H1 (cell line): ENCODE data around the gene SOX6. TPM values are rescaled to one million over a fixed set of nuclear protein-coding genes. Genes with fewer than 3 reads are reported as not detected.

Experiments
- CTCF ChIA-PET: fragments of 300-600 bp; sonication (Branson Sonifier 250); formaldehyde crosslinking; loops from one replicate; lab custom pipeline; 2021; ENCODE audit not compliant: partially characterized antibody; lab: Charles Lee
- POLR2A ChIA-PET: fragments of 300-600 bp; sonication (Branson Sonifier 250); formaldehyde crosslinking; loops from one replicate; lab custom pipeline; 2021; ENCODE audit warnings: inconsistent platforms; ENCODE audit not compliant: partially characterized antibody; lab: Charles Lee
- DNase-seq, 2 experiments: peaks; one replicate each; pipeline versions ENCODE4 v3.0.0 to v3.0.0-alpha.2; 2010 to 2022; ENCODE audit warnings: low spot score in 2 of 2, low read depth in 1 of 2, mixed read lengths in 1 of 2
- FAIRE-seq: peaks from 2 replicates; lab custom pipeline; 2011; peaks lifted over from hg19 to GRCh38; lab: Jason Lieb, UNC
- H2AFZ ChIP-seq: 2 replicates; pipeline ENCODE4 v1.8.1; 2012; ENCODE audit warnings: low read length, inconsistent platforms
- H2AK5ac ChIP-seq: 2 replicates; pipeline ENCODE4 v1.6.1; 2013; ENCODE audit warnings: low read depth, low read length
- H2BK120ac ChIP-seq: replicated peaks from 2 replicates; pipeline ENCODE3; 2013; ENCODE audit warnings: low read depth, low read length, inconsistent platforms
- H2BK12ac ChIP-seq: 2 replicates; pipeline ENCODE4 v1.6.1; 2013; ENCODE audit warnings: low read depth, low read length
- H2BK15ac ChIP-seq: 2 replicates; pipeline ENCODE4 v1.6.1; 2013; ENCODE audit warnings: low read length
- H2BK20ac ChIP-seq: 2 replicates; pipeline ENCODE4 v1.6.1; 2013; ENCODE audit warnings: low read length
- H2BK5ac ChIP-seq: 2 replicates; pipeline ENCODE4 v1.6.1; 2013; ENCODE audit warnings: low read depth, low read length
- H3K14ac ChIP-seq: 2 replicates; pipeline ENCODE4 v1.6.1; 2013; ENCODE audit warnings: inconsistent platforms; ENCODE audit not compliant: insufficient read length
- H3K18ac ChIP-seq: 2 replicates; pipeline ENCODE4 v1.6.1; 2013; ENCODE audit warnings: low read length; ENCODE audit errors: extremely low read depth
- H3K23ac ChIP-seq: 2 replicates; pipeline ENCODE4 v1.6.1; 2013; ENCODE audit warnings: inconsistent platforms; ENCODE audit not compliant: insufficient read length
- H3K23me2 ChIP-seq: 2 replicates; pipeline ENCODE4 v1.6.1; 2013; ENCODE audit warnings: low read depth, low read length
- H3K27ac ChIP-seq: 2 replicates; pipeline ENCODE4 v1.6.1; 2011; ENCODE audit warnings: low read depth, low read length, inconsistent platforms
- H3K27me3 ChIP-seq, 4 experiments: replicated peaks in 1 of 4; 1 replicate in 1 of 4; 2 replicates in 3 of 4; pipeline versions ENCODE4 v1.6.1 to v1.8.1; 2011 to 2013; ENCODE audit warnings: low read length in 3 of 4, mild to moderate bottlenecking in 3 of 4, inconsistent platforms in 2 of 4, mixed read lengths in 2 of 4, moderate library complexity in 1 of 4; ENCODE audit not compliant: control insufficient read depth in 3 of 4, insufficient read depth in 3 of 4; ENCODE audit errors: extremely low read depth in 1 of 4
- H3K36me3 ChIP-seq, 4 experiments: 2 replicates each; pipeline versions ENCODE4 v1.6.1 to v1.8.1; 2011 to 2013; ENCODE audit warnings: mild to moderate bottlenecking in 4 of 4, low read length in 3 of 4, moderate library complexity in 2 of 4, control low read depth in 1 of 4, inconsistent platforms in 1 of 4; ENCODE audit not compliant: insufficient read depth in 4 of 4, control insufficient read depth in 2 of 4
- H3K4ac ChIP-seq: replicated peaks from 2 replicates; pipeline ENCODE3; 2013; ENCODE audit warnings: low read length, low read depth, mixed read lengths, inconsistent platforms; ENCODE audit not compliant: insufficient read length
- H3K4me1 ChIP-seq, 4 experiments: replicated peaks in 1 of 4; 1 replicate in 1 of 4; 2 replicates in 3 of 4; pipeline versions ENCODE4 v1.6.1 to v1.8.1; 2011 to 2013; ENCODE audit warnings: low read length in 3 of 4, inconsistent platforms in 2 of 4, mixed read lengths in 1 of 4; ENCODE audit not compliant: insufficient read depth in 4 of 4, control insufficient read depth in 3 of 4
- H3K4me2 ChIP-seq, 2 experiments: 2 replicates each; pipeline versions ENCODE4 v1.6.1 to v1.8.1; 2011 to 2013; ENCODE audit warnings: low read depth in 2 of 2, low read length in 2 of 2, control low read depth in 1 of 2, inconsistent platforms in 1 of 2, mild to moderate bottlenecking in 1 of 2; ENCODE audit not compliant: insufficient read depth in 1 of 2
- H3K4me3 ChIP-seq, 4 experiments: fragments of 200-600, 300-600 bp in 1 of 4; sonication (generic), shearing (Covaris generic), sonication (Bioruptor Twin) in 1 of 4; 2 replicates each; pipeline versions ENCODE4 v1.5.1 to v1.8.1; 2011 to 2016; ENCODE audit warnings: low read length in 4 of 4, low read depth in 3 of 4, control low read depth in 2 of 4, inconsistent platforms in 2 of 4, mild to moderate bottlenecking in 2 of 4, mixed read lengths in 1 of 4, moderate library complexity in 1 of 4; ENCODE audit not compliant: insufficient read depth in 2 of 4; ENCODE audit errors: extremely low read depth in 1 of 4
- H3K56ac ChIP-seq: replicated peaks from 2 replicates; pipeline ENCODE3; 2013; ENCODE audit warnings: low read depth, mild to moderate bottlenecking, mixed read lengths, low read length, inconsistent platforms; ENCODE audit not compliant: insufficient read length
- H3K79me1 ChIP-seq: 2 replicates; pipeline ENCODE4 v1.6.1; 2013; ENCODE audit warnings: low read depth, low read length, control low read depth
- H3K79me2 ChIP-seq, 2 experiments: 2 replicates each; pipeline versions ENCODE4 v1.6.1 to v1.8.1; 2012 to 2013; ENCODE audit warnings: low read length in 2 of 2, mild to moderate bottlenecking in 2 of 2, inconsistent platforms in 1 of 2; ENCODE audit not compliant: insufficient read depth in 2 of 2, control insufficient read depth in 1 of 2
- H3K9ac ChIP-seq, 4 experiments: replicated peaks in 1 of 4; 1 replicate in 1 of 4; 2 replicates in 3 of 4; pipeline versions ENCODE4 v1.6.1 to v1.8.1; 2011 to 2013; ENCODE audit warnings: low read depth in 3 of 4, low read length in 3 of 4, control low read depth in 2 of 4, mild to moderate bottlenecking in 2 of 4, moderate library complexity in 2 of 4, inconsistent platforms in 1 of 4; ENCODE audit errors: extremely low read depth in 1 of 4
- H3K9me3 ChIP-seq, 2 experiments: 2 replicates each; pipeline versions ENCODE4 v1.6.1 to v1.8.1; 2012 to 2013; ENCODE audit warnings: mild to moderate bottlenecking in 2 of 2, moderate library complexity in 2 of 2, control low read depth in 1 of 2, inconsistent platforms in 1 of 2, low read depth in 1 of 2, low read length in 1 of 2, mixed read lengths in 1 of 2; ENCODE audit not compliant: insufficient read depth in 2 of 2
- H4K20me1 ChIP-seq, 2 experiments: replicated peaks in 1 of 2; 2 replicates each; pipeline versions ENCODE3 to v1.8.1; 2011 to 2013; ENCODE audit warnings: inconsistent platforms in 2 of 2, low read length in 2 of 2, mild to moderate bottlenecking in 1 of 2; ENCODE audit not compliant: insufficient read depth in 2 of 2, control insufficient read depth in 1 of 2
- H4K5ac ChIP-seq: 2 replicates; pipeline ENCODE4 v1.6.1; 2013; ENCODE audit warnings: low read length, low read depth, mixed read lengths, inconsistent platforms; ENCODE audit not compliant: insufficient read length
- H4K8ac ChIP-seq: 2 replicates; pipeline ENCODE4 v1.8.0; 2013; ENCODE audit warnings: mild to moderate bottlenecking, moderate library complexity, low read length, inconsistent platforms; ENCODE audit not compliant: insufficient read depth; ENCODE audit errors: extremely low read depth
- H4K91ac ChIP-seq: replicated peaks from 2 replicates; pipeline ENCODE3; 2013; ENCODE audit warnings: low read length, mixed read lengths, inconsistent platforms; ENCODE audit not compliant: insufficient read length
- ATF2 ChIP-seq: IDR thresholded peaks from 2 replicates; pipeline ENCODE4 v1.6.1; 2012; ENCODE audit warnings: low read length, inconsistent platforms
- BACH1 ChIP-seq: IDR thresholded peaks from 2 replicates; pipeline ENCODE4 v1.6.1; 2012; ENCODE audit warnings: low read length, improper control_type of control experiment
- BCL11A ChIP-seq, 2 experiments: IDR thresholded peaks; one replicate each; pipeline ENCODE4 v1.6.1; 2011; ENCODE audit warnings: low read depth in 2 of 2, low read length in 2 of 2, mild to moderate bottlenecking in 2 of 2
- CBX5 ChIP-seq: fragments of 300-800, 300-1000 bp; sonication (generic); IDR thresholded peaks from 2 replicates; pipeline ENCODE4 v1.7.1; 2016; ENCODE audit warnings: antibody characterized with exemption, low read length, low read depth
- CBX8 ChIP-seq: fragments of 300-800, 300-1000 bp; sonication (generic); IDR thresholded peaks from 2 replicates; pipeline ENCODE4 v1.7.1; 2016; ENCODE audit warnings: low read depth, low read length, borderline replicate concordance
- CTBP2 ChIP-seq: IDR thresholded peaks from 2 replicates; pipeline ENCODE4 v1.7.0; 2011; ENCODE audit warnings: borderline replicate concordance, mild to moderate bottlenecking, moderate library complexity, mixed read lengths, low read length; ENCODE audit not compliant: insufficient read depth, insufficient read length
- GABPA ChIP-seq: IDR thresholded peaks from 2 replicates; pipeline ENCODE4 v1.6.1; 2011; ENCODE audit warnings: mild to moderate bottlenecking, low read length, moderate library complexity, borderline replicate concordance; ENCODE audit not compliant: insufficient read depth
- JUN ChIP-seq: IDR thresholded peaks from 2 replicates; pipeline ENCODE4 v1.6.1; 2011; ENCODE audit warnings: low read depth, mild to moderate bottlenecking, improper control_type of control experiment, low read length
- NANOG ChIP-seq: IDR thresholded peaks from 2 replicates; pipeline ENCODE4 v1.6.1; 2011; ENCODE audit warnings: low read length, low read depth, mild to moderate bottlenecking, inconsistent platforms; ENCODE audit not compliant: insufficient read depth, poor library complexity, severe bottlenecking
- SIRT6 ChIP-seq: IDR thresholded peaks from one replicate; pipeline ENCODE4 v1.7.1; 2012; ENCODE audit warnings: low read length, inconsistent platforms
- SP1 ChIP-seq: IDR thresholded peaks from 2 replicates; pipeline ENCODE4 v1.6.1; 2011; ENCODE audit warnings: low read depth, low read length
- TBP ChIP-seq: IDR thresholded peaks from 2 replicates; pipeline ENCODE4 v1.6.1; 2011; ENCODE audit warnings: low read depth, low read length, improper control_type of control experiment
- TCF12 ChIP-seq: IDR thresholded peaks from 2 replicates; pipeline ENCODE4 v1.6.1; 2011; ENCODE audit warnings: low read depth, mild to moderate bottlenecking, low read length
- WGBS, 2 experiments: shearing (Covaris generic) in 1 of 2; methylation state at CpG; one replicate each; pipeline versions ENCODE4 v1.1.6 to v1.1.7; 2013 to 2015; ENCODE audit warnings: low lambda C conversion rate in 2 of 2, mixed read lengths in 2 of 2, inconsistent platforms in 1 of 2, low coverage in 1 of 2, missing lambda C conversion rate in 1 of 2; ENCODE audit not compliant: insufficient replicate concordance in 2 of 2, insufficient coverage in 1 of 2, insufficient read length in 1 of 2; ENCODE audit errors: extremely low coverage in 1 of 2, missing lambda C conversion rate in 1 of 2; 5-methylcytosine and 5-hydroxymethylcytosine counted together
- polyA plus RNA-seq, 7 experiments: library from polyadenylated mRNA; depleted of rRNA in 3 of 7; stranded (reverse) in 5 of 7; unstranded in 2 of 7; fragments of >200 nt in 5 of 7; fragments of 200-250 nt in 2 of 7; gene quantifications; 1 replicate in 5 of 7; 2 replicates in 1 of 7; 4 replicates in 1 of 7; pipeline versions ENCODE4 v1.2.1 to v1.2.3, GENCODE V29; 2011 to 2013; ENCODE audit warnings: missing spikeins in 2 of 7, mixed read lengths in 2 of 7
- total RNA-seq: library from RNA; stranded (reverse); fragmentation: NEBNext Ultra II Directional; extraction: Animal tissue kit (Norgen Biotek cat#: 25700); gene quantifications from 2 replicates; pipeline ENCODE4 v1.2.1, GENCODE V29; 2021

Gene SOX6
- total and polyA plus RNA-seq, 2 of the 8 experiments (the other 6 are each of a cell fraction or from before 2014, with no cell fraction given): 0.09 TPM; not detected in 1

GRCh38 chr11:16178273-16178672 lies 178.1 kb downstream of the SOX6 start:
- peaks cover 0 to 5% (median 1%) of the 10 kb centered on the region in 4 experiments; a peak in 3 of 7 replicates for H3K4me1 ChIP-seq
- H2BK15ac ChIP-seq: no peak overlapping the region
- no peak overlapping the region for H3K56ac ChIP-seq
- H3K23me2 ChIP-seq: no peaks in the 10 kb centered on the region; the same call in 1 of the 2 replicates
- H2BK5ac ChIP-seq: no peak overlapping the region
- H2BK12ac ChIP-seq: no peak overlapping the region
- CTCF ChIA-PET: interaction anchor here (1.1 to 1.2 kb wide), 2 partner anchors 190 to 435 kb away, joined by 3 read pairs; no protein-coding TSS in a partner anchor
- H3K4me2 ChIP-seq: no peak overlapping the region
- no peak overlapping the region for H3K14ac ChIP-seq
- no peak overlapping the region for H3K9ac ChIP-seq
- no peak overlapping the region for H3K27ac ChIP-seq
- H2AFZ ChIP-seq: no peak overlapping the region
- H4K20me1 ChIP-seq: no peaks in the 10 kb centered on the region
- H3K9me3 ChIP-seq: no peaks in the 10 kb centered on the region
- WGBS, 2 experiments: 96% methylated on average over 1 of the region's 1 CpG; no CpG with 5 or more reads in 1 of the 2 experiments
- H4K91ac ChIP-seq: no peak overlapping the region
- H2BK20ac ChIP-seq: no peak overlapping the region
- H2BK120ac ChIP-seq: no peak overlapping the region
- H3K36me3 ChIP-seq: no peaks in the 10 kb centered on the region
- H3K79me1 ChIP-seq: no peaks in the 10 kb centered on the region
- no peak overlapping the region for H3K18ac ChIP-seq
- FAIRE-seq: no peak
- no peak overlapping the region for H3K23ac ChIP-seq
- H3K79me2 ChIP-seq: no peaks in the 10 kb centered on the region
- no peak overlapping the region for H3K4ac ChIP-seq
- H3K27me3 ChIP-seq: no peaks in the 10 kb centered on the region
- no peak for DNase-seq
- H4K5ac ChIP-seq: no peak overlapping the region
- no peak overlapping the region for H2AK5ac ChIP-seq
- no peak overlapping the region for H3K4me3 ChIP-seq
- no peak overlapping the region for H4K8ac ChIP-seq
- POLR2A ChIA-PET: interaction anchor here (2.0 kb wide), 1 partner anchor 8 kb away, joined by 4 read pairs; no protein-coding TSS in a partner anchor
- TF ChIP-seq JUN (no peak), TCF12 (no peak), TBP (no peak), CBX8 (no peak), ATF2 (no peak), BCL11A (IDR thresholded peaks at IDR 0.05; ENCODE audit: low read depth in 2 of 2, low read length in 2 of 2) (no peak), SIRT6 (no peak), NANOG (no peak), CBX5 (no peak), SP1 (no peak), BACH1 (no peak), CTBP2 (no peak), GABPA (no peak)
